NCI-H1694 (cell line): Measurements from ENCODE around the gene FGF22.
A peak's percentile ranks its signal among the peaks of the same experiment; 100 is the strongest.

Experiments used
- DNase-seq: peaks from one replicate; lab custom pipeline; 2025; lab: John Stamatoyannopoulos, UW

Gene FGF22

DNA sequence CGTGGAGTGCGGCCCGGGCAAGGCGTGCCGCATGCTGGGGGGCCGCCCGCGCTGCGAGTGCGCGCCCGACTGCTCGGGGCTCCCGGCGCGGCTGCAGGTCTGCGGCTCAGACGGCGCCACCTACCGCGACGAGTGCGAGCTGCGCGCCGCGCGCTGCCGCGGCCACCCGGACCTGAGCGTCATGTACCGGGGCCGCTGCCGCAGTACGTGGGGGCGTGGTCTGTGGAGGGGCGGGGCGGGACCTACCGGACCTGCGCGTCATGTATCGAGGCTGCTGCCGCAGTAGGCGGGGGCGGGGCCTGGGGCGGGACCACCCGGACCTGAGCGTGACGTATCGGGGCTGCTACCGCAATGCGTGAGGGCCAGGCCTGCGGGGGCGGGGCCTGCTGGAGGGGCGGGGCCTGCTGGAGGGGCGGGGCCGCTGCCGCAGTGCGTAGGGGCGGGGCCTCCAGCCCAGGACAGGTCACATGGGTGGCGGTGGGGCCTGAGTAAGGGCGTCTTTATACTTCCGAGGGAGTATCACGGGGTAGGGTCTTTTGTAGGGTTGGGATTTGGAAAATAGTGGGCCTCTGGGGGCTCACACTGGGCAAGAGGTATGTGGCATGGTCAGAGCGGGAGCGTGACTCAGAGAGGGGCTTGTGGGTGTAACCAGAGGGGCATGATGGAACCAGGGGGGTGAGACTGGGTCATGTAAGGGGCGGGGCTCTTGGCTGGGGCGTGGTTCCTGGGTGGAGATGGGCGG is 40.8 kb downstream of the FGF22 start:
- peak; percentile 90 for DNase-seq

DNA sequence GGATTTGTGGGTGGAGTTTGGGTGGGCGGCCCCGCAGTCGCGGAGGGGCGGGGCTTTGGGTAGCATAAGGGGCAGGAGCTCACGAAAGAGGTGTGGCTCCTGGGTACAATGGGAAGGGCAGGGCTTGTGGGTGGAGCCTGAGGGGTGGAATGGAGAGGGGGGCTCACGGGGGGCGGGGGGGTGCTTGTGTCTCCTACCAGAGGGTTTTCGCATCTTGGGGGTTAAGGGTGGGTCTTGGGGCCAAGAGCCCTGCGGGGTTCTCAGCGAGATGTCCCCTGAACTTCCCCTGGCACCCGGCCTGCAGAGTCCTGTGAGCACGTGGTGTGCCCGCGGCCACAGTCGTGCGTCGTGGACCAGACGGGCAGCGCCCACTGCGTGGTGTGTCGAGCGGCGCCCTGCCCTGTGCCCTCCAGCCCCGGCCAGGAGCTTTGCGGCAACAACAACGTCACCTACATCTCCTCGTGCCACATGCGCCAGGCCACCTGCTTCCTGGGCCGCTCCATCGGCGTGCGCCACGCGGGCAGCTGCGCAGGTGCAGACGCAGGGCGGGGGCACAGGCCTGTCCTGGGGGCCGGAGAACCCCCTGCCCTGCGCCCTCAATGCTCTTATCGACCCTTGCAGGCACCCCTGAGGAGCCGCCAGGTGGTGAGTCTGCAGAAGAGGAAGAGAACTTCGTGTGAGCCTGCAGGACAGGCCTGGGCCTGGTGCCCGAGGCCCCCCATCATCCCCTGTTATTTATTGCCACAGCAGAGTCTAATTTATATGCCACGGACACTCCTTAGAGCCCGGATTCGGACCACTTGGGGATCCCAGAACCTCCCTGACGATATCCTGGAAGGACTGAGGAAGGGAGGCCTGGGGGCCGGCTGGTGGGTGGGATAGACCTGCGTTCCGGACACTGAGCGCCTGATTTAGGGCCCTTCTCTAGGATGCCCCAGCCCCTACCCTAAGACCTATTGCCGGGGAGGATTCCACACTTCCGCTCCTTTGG is 41.6 kb downstream of the FGF22 start:
- DNase-seq: no peak

DNA sequence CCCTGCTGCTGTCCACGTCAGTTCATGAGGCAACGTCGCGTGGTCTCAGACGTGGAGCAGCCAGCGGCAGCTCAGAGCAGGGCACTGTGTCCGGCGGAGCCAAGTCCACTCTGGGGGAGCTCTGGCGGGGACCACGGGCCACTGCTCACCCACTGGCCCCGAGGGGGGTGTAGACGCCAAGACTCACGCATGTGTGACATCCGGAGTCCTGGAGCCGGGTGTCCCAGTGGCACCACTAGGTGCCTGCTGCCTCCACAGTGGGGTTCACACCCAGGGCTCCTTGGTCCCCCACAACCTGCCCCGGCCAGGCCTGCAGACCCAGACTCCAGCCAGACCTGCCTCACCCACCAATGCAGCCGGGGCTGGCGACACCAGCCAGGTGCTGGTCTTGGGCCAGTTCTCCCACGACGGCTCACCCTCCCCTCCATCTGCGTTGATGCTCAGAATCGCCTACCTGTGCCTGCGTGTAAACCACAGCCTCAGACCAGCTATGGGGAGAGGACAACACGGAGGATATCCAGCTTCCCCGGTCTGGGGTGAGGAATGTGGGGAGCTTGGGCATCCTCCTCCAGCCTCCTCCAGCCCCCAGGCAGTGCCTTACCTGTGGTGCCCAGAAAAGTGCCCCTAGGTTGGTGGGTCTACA is 43.1 kb downstream of the FGF22 start:
- no peak for DNase-seq

DNA sequence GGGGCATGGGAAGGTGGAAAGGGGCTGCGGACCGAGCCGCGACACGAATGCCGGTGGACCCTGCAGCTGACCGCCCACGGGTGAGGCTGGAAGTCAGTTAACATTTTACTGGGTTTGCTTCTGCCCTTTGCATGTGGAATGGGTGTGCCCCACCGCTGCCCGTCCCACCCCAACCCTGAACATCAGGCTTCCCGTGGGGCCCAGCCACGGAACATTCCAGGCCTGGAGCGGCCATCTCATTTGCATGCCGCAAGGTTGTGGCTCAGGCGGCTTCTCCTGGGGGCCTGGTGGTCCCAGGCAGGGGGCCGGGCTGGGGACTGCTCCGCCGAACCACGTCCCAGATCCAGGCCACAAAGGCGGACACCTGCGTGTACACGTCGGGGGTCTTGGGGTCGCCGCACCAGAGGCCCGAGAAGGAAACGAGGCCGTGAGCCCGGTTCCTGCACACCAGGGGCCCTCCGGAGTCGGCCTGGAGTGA is 45.8 kb downstream of the FGF22 start:
- DNase-seq: no peak

DNA sequence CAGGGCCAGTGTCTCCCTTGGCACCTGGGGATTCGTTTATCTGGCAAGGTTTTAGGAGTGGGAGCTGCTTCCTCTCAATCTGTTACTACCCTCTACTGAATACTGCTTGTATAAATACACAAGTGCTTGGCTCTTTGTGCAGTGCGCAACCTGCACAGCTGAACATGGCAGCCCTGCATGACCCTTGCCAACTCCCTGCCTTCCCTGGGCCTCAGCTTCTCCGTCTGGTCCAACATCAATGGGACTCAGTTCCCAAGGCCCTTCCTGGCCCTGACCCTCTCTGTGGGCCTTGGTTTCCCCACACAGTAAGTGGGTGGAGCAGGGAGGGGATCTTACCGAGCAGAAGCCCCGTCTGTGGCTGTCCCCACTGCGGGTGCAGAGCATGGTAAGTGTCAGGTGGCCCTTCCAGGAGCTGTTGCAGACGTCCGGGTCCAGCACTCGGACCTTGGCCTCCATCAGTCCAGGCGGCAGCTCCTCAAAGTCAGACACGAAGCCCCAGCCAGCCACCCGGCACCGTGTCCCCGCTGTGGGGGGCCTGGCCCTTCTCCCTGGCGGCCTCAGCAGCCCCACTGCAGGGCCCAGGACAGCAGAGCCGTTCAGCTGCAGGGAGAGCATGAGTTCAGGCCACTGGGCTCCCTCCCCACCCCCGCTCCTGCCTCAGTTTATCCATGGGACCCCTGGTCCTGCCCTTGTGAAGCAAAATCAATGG is 47.1 kb downstream of the FGF22 start:
- no peak for DNase-seq

DNA sequence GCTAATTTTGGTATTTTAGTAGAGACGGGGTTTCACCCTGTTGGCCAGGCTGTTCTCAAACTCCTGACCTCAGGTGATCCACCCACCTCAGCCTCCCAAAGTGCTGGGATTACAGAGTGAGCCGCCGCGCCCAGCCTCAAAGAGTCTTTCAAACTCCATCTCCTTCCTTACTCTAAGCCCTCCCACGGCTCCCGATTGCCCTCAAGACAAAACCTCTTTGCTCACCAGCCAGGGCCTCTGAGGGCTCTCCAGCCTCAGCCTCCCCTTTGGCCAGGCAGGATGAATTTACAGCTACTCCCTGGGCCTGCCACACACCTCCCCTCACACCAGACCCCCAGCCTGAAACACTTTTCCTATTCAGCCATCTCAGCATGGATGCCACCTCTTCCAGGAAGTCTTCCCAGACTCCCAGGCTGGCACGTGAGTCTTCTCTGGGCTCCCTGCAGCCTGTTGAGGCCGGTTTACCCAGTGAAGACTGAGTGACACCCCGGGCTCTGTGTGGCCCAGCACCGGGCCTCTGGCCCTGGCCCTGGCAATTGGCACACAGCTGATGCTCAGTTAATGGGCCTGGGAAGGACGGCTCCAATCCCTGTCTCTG is 48.0 kb downstream of the FGF22 start:
- no peak for DNase-seq

DNA sequence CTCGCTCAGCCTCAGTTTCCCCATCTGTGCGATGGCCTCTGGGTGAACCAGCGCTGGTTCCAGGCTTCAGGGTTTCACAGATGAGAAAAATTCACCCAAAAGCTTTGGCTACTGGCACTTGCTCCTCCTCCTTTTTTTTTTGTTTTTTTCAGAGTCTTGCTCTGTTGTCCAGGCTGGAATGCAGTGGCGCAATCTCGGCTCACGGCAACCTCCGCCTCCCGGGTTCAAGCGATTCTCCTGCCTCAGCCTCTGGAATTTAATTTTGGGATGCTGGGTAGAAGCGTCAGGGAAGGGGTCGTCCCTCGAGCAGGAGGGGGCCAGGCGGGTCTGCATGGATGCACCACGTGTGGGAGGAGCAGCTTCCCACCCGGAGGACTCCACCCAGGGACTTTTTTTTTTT is 48.5 kb downstream of the FGF22 start:
- no peak for DNase-seq

DNA sequence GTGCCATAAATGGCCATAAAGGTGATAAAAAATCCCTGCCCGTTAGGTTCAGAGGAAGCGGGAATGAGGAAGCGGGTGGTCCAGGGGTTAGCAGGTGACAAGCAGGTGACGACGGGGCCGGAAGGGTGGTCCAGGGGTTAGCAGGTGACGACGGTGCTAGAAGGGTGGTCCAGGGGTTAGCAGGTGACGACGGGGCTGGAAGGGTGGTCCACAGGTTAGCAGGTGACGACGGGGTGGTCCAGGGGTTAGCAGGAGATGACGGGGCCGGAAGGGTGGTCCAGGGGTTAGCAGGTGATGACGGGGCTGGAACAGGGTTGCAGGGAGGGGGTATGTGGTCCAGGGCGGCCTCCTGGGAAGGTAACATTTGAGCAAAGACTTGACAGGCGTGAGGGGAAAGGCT is 49.3 kb downstream of the FGF22 start:
- DNase-seq: no peak

DNA sequence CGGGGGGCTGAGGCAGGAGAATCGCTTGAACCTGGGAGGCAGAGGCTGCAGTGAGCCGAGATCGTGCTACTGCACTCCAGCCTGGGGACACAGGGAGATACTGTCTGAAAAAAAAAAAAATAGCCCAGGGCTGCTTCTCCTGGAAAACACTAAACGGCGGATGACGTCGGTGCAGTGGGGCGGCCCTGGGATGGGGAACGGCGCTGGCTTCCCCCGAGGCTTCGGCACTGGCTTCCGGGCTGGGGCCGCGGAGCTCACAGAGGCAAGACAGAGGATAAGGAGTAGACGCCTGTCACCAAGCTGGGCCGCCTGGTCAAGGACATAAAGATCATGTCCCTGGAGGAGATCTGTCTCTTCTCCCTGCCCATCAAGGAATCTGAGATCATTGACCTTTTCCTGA is 50.5 kb downstream of the FGF22 start:
- DNase-seq: no peak
